HG02852 (cell line): ENCODE measurements around the gene MBD2.
A peak's percentile ranks its signal among the peaks of the same experiment; 100 is the strongest.
"Not testable (repeated sequence)": the region's sequence is repeated elsewhere in the genome, so short reads cannot be mapped to it uniquely, and the experiment has no call there.

Source experiments
- ATAC-seq: cut with Tn5 transposase; IDR thresholded peaks from one replicate; pipeline ENCODE4 v1.9.1; 2021; ENCODE audit warnings: mild to moderate bottlenecking, moderate library complexity; ENCODE audit not compliant: unreplicated experiment

Gene MBD2

DNA sequence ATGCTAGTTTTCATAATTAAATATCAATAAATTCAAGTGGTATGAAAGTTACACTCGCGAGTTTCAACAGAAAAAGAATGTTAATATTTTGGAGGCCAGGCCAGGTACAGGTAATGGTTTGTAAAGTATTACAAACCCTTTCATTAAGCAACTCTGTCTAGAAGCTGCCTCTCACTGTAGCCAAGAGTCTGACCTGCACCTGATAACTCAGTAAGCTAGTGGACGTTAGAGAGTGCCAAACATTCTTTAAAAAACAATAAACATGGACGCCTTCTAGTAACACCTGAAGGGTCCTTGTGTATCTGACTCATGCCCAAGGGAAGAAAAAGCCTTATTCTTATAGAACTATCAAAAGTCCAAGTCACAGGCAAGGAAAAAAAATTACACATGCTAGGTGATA lies 70.2 kb downstream of the MBD2 start:
- no peak for ATAC-seq

DNA sequence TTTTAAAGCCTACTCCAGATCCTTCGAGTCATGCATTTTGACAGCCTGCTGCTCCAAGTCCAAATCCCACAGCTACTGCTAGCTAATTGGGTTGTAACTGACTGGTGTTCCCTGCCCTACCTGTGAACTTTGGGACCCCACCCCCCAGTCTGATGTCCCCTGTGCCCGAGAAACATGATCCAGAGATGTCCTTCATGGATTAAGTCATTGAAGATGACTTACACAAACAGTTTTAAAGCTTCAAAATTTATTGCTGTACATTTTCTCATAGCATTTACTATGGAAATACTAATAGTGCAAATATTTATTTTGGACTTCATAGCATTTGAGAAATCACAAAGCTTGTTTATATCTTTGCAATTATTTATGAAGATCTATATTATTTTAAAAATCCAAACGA lies 73.1 kb downstream of the MBD2 start:
- ATAC-seq = no peak

DNA sequence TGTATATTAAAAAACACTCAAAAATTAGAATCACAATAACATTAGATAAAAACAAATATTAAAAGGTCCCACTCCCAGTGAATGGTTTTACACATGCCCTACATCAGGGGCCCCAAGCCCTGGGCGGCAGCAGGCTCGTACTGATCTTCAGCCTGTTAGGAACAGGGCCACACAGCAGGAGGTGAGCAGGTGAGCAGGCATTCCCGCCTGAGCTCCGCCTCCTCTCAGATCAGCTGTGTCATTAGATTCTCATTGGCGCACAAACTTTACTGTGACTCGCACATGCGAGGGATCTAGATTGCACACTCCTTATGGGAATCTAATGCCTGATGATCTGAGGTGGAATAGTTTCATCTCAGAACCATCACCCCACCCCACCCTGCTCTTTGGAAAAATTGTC lies 74.2 kb downstream of the MBD2 start:
- no peak for ATAC-seq

GRCh38 chr18:54149078-54149697 lies 75.3 kb downstream of the MBD2 start:
- ATAC-seq = peak; percentile 56

DNA sequence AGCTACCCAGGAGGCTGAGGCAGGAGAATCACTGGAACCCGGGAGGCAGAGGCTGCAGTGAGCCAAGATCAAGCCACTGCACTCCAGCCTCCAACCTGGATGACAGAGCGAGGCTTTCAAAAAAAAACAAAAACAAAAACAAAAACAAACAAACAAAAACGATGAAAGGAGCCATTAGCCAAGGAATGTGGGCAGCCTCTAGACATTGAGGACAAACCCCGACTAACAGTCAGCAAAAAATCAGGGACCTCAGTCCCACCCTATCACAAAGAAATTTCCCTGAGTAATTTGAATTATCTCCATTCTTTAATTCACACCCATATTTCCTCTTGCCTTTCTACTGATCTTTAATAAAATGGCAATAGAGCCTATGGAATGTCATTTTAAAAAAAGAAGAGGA lies 75.8 kb downstream of the MBD2 start:
- no peak for ATAC-seq

- ATAC-seq = no peak
Observed at GRCh38 chr18:54148151-54148550, 76.3 kb downstream of the MBD2 start.

DNA sequence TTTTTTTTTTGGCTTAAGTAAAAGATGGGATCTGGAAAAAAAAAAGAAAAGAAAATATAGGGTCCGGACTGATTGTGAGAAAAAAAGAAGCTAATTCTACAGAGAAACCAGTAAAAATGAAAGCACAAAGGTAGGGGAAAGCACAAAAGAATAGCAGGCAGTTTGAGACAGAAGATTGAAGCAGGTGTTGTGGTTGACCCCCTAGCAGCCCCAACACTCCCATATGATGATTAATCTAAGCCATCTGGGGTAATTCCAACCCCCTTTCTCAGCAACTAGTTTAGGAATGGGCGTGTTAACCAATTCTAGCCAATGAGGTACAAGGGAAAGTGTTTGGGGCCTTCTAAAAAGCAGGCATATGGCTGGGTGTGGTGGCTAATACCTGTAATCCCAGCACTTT lies 77.0 kb downstream of the MBD2 start:
- ATAC-seq = peak; percentile 84

- ATAC-seq = no peak
Observed at GRCh38 chr18:54141041-54141608, 83.3 kb downstream of the MBD2 start.

DNA sequence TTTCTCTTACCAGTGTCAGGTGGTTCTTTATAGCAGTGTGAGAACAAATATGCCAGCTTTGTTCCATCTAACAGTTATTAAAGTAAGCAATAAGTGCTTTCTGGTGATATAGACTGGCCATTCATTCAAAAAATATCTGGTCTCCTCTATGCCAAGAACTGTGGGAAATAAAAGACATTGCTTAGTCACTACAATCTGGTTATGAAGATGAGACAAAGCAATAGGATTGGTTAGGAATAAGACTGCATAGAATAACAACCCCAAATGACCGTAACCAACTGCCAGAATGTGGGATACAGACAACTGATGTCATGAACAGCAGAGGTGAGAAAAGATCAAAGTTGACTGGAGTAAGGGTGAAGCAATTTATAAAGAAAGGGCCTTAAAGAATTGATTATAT lies 83.8 kb downstream of the MBD2 start:
- ATAC-seq = no peak

DNA sequence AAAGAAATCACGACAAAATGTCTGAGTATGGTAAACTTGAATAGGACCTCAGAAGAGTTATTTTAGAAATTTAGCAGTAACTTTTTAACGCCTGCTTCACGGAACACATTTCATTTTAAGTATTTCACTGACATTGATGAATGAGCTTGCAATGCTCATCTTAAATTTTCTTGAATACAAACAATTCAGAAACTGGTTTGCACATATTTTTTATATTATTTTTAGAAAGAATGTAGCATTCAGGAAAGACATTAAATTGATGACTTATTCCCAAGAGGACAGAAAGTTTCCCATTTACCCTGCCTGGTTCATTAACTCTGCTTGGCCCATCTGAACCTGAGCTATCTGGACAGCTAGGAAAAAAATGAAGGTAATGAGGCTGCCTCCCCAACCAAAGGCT lies 89.3 kb downstream of the MBD2 start:
- ATAC-seq = no peak

DNA sequence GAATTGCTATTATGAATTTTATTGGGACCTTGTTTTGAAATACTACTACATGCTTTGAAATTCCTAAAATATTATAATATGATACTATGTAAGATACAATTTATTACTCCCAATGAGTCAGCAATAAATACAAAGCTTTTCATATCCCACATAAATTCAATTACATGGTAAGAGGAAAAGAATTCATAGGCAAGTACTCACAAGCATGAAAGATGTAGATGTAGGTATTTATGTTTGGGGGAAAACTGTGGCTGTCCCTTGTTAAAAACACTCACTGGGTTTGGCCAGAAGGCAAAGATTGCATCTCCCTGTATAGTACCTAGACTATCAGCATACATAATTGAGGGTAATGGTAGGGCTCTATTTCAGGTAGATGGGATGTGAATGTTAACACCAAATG lies 90.4 kb downstream of the MBD2 start:
- ATAC-seq = no peak

DNA sequence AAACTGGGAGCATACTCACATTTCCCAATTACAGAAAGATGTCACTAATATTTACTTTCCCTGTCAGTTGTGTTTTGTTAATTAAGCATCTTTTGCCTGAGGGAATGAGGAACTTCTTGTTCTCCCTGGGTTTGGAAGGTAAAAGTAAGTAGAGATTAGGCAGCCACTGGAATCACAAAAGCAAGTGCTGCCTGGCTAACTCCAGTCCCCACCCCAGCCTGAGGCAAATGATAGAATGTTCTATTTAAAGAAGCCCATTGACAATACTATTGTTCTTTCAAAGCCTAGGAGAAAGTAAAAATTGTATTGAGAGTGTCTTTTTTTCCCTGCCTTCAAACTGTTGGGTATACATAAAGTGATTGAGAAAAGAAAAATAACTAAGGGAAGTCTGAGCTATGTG lies 93.8 kb downstream of the MBD2 start:
- no peak for ATAC-seq

DNA sequence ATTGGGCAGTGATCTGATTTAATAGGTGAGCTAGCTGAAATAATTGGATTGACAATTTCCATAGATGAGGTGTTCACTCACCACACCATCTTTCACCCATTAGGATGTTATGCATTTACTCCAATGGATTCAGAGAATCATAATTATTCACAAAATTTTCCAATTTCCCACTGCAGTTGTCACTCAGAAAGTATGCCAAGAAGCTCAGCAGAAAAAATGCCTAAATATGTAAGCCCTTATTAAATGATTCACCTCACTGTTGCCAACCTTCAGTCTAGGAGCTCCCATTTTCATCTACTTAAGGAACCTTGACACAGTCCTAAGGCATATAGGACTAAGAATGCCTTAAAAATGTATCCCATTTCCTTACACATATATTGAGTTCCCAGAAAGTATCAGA lies 94.3 kb downstream of the MBD2 start:
- no peak for ATAC-seq

GRCh38 chr18:54129448-54130067 lies 94.9 kb downstream of the MBD2 start:
- ATAC-seq = peak; percentile 90

DNA sequence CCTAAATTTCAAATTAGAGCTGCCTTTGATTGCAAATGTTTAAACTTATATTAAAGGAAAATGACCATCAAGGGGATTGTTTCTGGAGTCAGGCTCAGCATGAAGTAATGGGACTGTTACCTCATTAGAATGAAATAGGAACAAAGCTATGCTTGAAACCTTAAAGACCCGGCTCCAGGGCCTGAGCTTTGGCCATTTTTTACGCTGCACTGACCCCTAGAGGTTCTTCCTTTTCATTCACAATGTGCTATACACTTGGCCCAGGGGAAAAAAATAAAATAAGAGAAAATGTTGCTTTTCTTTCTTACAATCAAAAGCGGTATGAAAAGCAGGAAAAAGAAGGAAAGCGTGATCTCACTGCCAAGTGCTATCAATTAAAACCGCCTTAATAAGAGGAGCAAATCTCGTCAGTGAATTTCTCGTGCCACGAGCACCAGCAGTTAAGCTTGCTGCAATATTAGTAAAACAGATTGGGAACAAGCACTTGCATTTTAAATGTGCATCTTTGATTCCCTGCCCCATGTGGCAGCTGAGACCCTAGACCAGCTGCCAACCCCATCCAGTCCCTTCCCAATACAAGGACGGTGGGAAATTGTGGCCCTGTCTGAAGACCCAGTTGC lies 96.6 kb downstream of the MBD2 start:
- ATAC-seq = no peak

DNA sequence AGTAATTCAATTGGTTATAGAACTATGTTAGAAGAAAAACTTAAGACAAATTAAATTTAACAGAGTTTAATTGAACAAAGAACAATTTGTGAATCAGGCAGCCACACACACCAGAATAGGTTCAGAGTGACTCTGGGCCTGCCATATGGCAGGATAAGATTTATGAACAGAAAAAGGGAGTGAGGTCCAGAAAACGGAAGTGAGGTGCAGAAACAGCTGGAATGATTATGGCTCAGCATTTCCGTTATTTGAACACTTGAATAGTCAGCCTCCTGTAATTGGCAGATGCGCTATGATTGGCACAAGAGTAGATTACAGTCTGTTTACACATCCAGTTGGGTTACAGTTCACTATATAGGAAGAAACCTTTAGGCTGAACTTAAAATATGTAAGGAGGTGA lies 99.0 kb downstream of the MBD2 start:
- ATAC-seq = no peak

- not testable (repeated sequence) for ATAC-seq
Observed at GRCh38 chr18:54123720-54124440, 100.6 kb downstream of the MBD2 start.

DNA sequence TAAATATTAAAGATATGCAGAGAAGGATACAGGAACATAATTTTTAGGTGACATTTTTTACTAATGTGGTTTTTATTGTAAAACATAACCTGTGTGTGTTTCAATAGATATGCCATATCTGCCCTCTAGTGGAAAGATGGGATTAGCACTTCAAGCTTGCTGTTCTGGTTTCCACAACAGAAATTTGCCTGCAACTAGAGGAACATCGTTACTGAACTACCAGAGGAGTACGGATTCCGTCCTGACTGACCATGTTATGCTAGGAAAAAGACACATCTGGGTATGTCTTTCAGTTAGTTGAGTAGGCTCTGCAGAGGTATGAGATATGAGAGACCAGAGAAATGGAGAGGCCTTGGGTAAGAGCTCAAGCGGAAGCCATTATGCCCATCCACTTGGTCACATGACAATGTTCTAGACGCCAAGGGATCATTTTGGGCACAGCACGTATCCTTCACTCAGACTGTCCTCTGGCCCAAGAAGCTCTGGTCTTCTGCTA lies 104.9 kb downstream of the MBD2 start:
- peak; percentile 94 for ATAC-seq

DNA sequence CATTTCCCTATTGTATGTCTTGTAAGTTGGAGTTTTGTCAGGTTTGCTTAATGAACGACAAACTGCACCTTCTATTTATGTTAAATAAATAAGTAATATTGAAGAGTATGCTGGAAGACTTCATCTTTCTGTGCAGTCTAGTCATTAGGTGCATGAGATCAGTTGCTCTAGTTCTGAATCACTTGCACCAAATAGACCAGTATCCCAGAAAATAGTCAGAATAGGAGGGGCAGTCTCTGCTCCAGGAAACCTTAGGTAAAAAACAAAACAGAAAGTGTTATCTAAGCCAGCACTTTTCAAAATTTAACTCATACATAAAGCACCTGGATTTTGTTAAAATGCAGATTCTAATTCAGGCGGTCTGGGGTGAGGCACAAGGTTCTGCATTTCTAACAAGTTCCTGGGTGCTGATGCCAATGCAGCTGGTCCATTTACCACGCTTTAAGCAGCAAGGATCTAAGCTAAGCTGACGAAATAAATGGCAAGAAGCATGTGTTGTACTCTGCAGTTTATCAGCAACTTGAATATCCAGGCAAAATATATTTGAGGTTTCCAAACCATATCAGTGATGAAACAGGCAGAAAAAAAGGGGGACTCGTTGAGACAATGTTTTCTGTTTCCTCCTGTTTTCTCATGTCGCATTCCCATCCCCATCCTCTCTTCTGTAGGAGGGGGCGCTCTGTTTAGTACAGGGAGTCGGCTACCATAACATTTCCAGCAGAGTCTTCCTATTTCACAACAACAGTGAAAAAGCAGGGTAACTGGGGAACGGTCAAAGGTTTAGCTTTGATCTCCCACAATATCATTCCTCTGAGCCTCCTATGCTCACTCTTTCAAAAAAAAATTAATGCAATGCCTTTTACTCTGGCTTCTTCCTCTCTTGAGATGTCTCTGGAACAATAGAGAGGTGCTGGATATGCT lies 106.4 kb downstream of the MBD2 start:
- ATAC-seq = no peak

DNA sequence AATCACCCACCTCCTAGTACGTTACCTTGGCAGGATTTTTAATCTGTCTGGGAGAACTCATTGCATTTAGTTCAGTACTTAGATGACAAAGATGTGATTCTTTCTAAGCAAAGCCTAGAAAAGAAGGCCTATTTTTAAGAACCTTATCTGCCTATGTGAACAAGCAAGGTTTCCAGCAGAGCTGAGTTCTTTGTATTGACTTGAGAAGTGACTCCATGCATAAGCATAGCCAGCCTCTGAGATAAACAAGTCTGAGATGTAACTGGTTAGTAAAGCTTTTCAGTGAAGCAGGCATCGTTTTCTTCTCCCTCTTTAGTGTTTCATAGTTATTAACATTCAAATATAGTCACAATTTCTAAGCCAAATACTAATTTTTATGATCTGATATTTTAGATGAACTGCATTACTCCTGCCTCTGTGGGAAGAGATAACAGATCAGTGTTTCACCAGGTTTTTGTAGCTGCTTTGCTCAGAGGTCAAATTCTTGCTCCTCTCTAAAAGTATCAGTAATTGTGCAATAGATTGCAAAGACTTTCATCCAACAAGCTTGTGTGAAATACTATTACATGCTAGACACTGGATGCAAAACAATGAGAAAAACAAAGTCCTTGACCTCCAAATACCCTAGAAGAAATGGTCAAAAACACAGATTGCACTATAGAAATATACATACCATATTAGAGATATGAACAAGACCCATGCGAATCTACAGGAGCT lies 107.8 kb downstream of the MBD2 start:
- ATAC-seq = no peak
